Measurements from ENCODE around the gene FRAT1.
"Not testable (repeated sequence)": the region's sequence is repeated elsewhere in the genome, so short reads cannot be mapped to it uniquely, and the experiment has no call there.

Gene FRAT1

DNA sequence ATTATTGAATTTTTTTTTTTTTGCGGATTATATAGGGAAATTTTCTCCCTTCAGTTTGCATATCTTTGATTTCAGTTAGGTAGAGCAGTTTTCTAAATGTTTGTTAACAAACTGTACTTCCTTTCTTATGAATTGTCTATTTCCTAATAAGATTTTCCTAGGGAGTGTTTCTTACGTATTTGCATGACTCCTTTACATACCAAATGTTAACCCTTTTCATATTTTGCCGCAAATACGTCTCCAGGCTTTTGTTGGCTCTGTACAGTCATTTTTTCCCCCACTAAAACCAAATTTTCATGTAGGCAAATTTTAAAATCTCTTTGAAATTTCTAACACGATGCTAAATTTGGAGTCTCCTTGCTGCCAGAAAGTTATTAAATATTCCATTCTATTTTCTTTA is 17.4 kb downstream of the FRAT1 start:
- TF ChIP-seq OSR1 (CRISPR knock-in tag; IDR thresholded peaks at IDR 0.05) (no peak), TCF4 (CRISPR knock-in tag; IDR thresholded peaks at IDR 0.05; ENCODE audit: borderline replicate concordance) (no peak), ZNF565 (CRISPR knock-in tag; conservative IDR thresholded peaks at IDR 0.05; ENCODE audit: low read depth) (no peak), BACH2 (CRISPR knock-in tag; IDR thresholded peaks at IDR 0.05; ENCODE audit: borderline replicate concordance) (no peak), ISL1 (CRISPR knock-in tag; IDR thresholded peaks at IDR 0.05) (no peak), ZNF8 (CRISPR knock-in tag; IDR thresholded peaks at IDR 0.05) (no peak)
- no peak for ATAC-seq

DNA sequence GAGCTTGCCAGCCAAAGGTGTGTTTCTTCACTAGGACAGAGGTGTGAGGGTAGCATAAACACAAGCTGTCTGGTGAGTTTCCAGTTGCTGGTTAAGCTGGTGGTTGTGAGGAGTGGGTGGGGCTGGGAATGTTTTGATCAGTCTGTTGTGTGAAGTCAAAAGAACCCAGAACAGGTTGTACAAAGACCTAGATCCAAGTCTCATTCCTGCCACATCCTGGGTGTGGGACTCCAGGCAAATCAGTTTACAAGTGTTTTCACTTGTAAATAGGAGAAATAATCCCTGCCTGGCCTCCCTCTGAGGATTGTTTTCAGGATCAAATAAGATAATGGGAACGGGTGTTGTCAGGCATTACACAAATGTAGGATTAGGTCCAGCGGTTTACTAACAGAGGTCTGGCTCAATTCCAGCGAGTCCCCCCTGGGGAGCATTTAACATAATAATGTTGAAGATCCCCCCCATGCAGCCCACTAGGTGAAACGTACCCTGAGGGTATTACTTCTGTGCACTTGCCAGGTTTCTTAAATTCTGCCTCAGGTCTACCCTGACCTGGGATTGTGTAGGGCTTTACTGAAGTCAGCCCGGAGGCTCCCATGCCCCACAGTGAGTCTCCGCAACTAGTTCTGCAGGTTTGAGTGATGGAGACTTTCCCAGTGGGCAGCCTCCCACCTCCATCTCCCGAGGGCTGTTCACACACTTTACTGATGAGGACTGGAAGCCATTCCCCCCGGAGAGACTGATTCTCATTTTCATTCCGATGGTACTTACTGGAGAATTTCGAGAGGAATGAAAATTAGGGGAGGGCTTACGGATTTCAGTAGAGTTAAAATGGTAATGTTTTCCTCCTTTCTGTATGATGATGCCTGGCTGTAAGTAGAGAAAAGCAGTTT is 18.1 kb downstream of the FRAT1 start:
- no peak for ATAC-seq
- no peak for TF ChIP-seq OSR1 (CRISPR knock-in tag; IDR thresholded peaks at IDR 0.05)
- TF ChIP-seq, protein P1, sequence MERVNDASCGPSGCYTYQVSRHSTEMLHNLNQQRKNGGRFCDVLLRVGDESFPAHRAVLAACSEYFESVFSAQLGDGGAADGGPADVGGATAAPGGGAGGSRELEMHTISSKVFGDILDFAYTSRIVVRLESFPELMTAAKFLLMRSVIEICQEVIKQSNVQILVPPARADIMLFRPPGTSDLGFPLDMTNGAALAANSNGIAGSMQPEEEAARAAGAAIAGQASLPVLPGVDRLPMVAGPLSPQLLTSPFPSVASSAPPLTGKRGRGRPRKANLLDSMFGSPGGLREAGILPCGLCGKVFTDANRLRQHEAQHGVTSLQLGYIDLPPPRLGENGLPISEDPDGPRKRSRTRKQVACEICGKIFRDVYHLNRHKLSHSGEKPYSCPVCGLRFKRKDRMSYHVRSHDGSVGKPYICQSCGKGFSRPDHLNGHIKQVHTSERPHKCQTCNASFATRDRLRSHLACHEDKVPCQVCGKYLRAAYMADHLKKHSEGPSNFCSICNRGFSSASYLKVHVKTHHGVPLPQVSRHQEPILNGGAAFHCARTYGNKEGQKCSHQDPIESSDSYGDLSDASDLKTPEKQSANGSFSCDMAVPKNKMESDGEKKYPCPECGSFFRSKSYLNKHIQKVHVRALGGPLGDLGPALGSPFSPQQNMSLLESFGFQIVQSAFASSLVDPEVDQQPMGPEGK (CRISPR knock-in tag; IDR thresholded peaks at IDR 0.05; ENCODE audit: borderline replicate concordance), result no peak
- no peak for TF ChIP-seq ARNTL (CRISPR knock-in tag; IDR thresholded peaks at IDR 0.05; ENCODE audit: borderline replicate concordance, low read depth)
- TF ChIP-seq TOX (CRISPR knock-in tag; IDR thresholded peaks at IDR 0.05; ENCODE audit: borderline replicate concordance), result no peak
- TF ChIP-seq ZNF70 (CRISPR knock-in tag; IDR thresholded peaks at IDR 0.05), result no peak
- no peak for TF ChIP-seq ZFP3 (CRISPR knock-in tag; IDR thresholded peaks at IDR 0.05)
- TF ChIP-seq PPARA (CRISPR knock-in tag; IDR thresholded peaks at IDR 0.05; ENCODE audit: borderline replicate concordance), result no peak
- no peak for TF ChIP-seq RARB (CRISPR knock-in tag; IDR thresholded peaks at IDR 0.05)
- no peak for TF ChIP-seq BACH2 (CRISPR knock-in tag; IDR thresholded peaks at IDR 0.05; ENCODE audit: borderline replicate concordance)
- no peak for TF ChIP-seq ZNF565 (CRISPR knock-in tag; conservative IDR thresholded peaks at IDR 0.05; ENCODE audit: low read depth)

DNA sequence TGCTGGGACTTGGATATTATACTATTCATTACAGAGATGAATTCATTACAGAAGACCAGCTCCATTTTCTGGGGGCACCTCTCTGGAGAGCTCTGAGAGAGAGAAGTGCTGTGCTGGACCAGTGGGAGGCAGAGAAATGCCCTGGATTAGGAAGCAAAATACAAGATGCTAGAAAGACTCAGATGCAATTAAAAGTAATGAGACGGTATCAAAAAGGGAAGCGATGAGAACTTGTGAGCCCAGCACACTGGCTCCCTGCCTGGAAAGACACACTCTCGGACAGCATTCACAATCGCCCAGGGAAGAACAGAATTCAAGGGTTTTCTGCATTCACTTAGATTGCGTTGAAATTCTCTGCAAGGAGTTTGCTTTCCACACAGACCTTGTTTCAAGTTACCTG is 19.0 kb downstream of the FRAT1 start:
- TF ChIP-seq ZC3H10 (CRISPR knock-in tag; IDR thresholded peaks at IDR 0.05), result no peak
- no peak for TF ChIP-seq TCF4 (CRISPR knock-in tag; IDR thresholded peaks at IDR 0.05; ENCODE audit: borderline replicate concordance)
- TF ChIP-seq SNAI2 (CRISPR knock-in tag; IDR thresholded peaks at IDR 0.05), result no peak
- TF ChIP-seq, protein P2, sequence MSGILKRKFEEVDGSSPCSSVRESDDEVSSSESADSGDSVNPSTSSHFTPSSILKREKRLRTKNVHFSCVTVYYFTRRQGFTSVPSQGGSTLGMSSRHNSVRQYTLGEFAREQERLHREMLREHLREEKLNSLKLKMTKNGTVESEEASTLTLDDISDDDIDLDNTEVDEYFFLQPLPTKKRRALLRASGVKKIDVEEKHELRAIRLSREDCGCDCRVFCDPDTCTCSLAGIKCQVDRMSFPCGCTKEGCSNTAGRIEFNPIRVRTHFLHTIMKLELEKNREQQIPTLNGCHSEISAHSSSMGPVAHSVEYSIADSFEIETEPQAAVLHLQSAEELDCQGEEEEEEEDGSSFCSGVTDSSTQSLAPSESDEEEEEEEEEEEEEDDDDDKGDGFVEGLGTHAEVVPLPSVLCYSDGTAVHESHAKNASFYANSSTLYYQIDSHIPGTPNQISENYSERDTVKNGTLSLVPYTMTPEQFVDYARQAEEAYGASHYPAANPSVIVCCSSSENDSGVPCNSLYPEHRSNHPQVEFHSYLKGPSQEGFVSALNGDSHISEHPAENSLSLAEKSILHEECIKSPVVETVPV (CRISPR knock-in tag; IDR thresholded peaks at IDR 0.05), result no peak
- no peak for ATAC-seq

DNA sequence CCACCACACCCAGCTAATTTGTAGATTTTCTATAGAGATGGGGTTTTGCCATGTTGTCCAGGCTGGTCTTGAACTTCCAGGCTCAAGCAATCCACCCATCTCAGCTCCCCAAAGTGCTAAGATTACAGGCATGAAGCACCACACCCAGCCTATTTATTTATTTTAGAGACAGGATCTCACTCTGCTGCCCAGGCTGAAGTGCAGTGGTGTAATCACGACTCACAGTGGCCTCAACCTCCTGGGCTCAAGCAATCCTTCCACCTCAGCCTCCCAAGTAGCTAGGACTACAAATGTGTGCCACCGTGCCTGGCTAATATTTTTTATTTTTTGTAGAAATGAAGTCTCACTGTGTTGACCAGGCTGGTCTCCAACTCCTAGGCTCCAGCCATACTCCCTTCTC is 22.3 kb downstream of the FRAT1 start:
- TF ChIP-seq, protein P1 (CRISPR knock-in tag; IDR thresholded peaks at IDR 0.05; ENCODE audit: borderline replicate concordance), result no peak
- TF ChIP-seq ZFP30 (CRISPR knock-in tag; IDR thresholded peaks at IDR 0.05) (no peak), OSR1 (CRISPR knock-in tag; IDR thresholded peaks at IDR 0.05) (no peak)
- ATAC-seq, result no peak

DNA sequence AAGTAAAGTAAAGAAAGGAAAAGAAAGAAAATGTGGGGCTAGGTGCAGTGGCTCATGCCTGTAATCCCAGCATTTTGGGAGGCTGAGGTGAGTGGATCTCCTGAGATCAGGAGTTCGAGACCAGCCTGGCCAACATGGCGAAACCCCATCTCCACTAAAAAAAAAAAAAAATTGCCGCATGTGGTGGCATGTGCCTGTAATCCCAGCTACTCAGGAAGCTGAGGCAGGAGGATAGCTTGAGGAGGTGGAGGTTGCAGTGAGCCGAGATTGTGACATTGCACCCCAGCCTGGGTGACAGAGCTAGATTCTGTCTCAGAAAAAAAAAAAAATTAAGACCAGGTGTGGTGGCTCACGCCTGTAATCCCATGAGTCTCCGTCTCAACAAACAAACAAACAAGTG is 24.6 kb downstream of the FRAT1 start:
- not testable (repeated sequence) for ATAC-seq

DNA sequence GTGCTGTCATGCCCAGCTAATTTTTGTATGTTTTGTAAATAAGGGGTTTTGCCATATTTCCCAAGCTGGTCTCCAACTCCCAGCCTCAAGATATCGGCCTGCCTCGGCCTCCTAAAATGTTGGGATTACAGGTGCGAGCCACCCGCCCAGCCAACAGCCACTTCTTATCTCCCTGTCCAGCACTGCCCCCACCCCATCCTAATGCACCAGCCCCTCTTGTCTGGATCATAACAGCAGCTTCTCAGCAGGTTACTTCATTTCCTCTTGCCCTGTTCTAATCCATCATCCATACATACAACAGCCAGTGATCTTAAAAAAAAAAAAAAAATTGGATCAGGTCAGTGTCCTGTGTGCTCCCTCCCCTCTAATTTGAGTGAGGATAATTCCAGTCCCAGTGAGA is 28.2 kb downstream of the FRAT1 start:
- no peak for ATAC-seq
- TF ChIP-seq OSR1 (CRISPR knock-in tag; IDR thresholded peaks at IDR 0.05) (no peak), TCF4 (CRISPR knock-in tag; IDR thresholded peaks at IDR 0.05; ENCODE audit: borderline replicate concordance) (no peak), SNAI2 (CRISPR knock-in tag; IDR thresholded peaks at IDR 0.05) (no peak), PPARA (CRISPR knock-in tag; IDR thresholded peaks at IDR 0.05; ENCODE audit: borderline replicate concordance) (no peak), ZFP30 (CRISPR knock-in tag; IDR thresholded peaks at IDR 0.05) (no peak), BACH2 (CRISPR knock-in tag; IDR thresholded peaks at IDR 0.05; ENCODE audit: borderline replicate concordance) (no peak), TOX (CRISPR knock-in tag; IDR thresholded peaks at IDR 0.05; ENCODE audit: borderline replicate concordance) (no peak), ZNF70 (CRISPR knock-in tag; IDR thresholded peaks at IDR 0.05) (no peak), ZFP3 (CRISPR knock-in tag; IDR thresholded peaks at IDR 0.05) (no peak), CSDC2 (CRISPR knock-in tag; IDR thresholded peaks at IDR 0.05) (no peak), ZNF8 (CRISPR knock-in tag; IDR thresholded peaks at IDR 0.05) (no peak), GLIS3 (CRISPR knock-in tag; IDR thresholded peaks at IDR 0.05) (no peak), ZNF565 (CRISPR knock-in tag; conservative IDR thresholded peaks at IDR 0.05; ENCODE audit: low read depth) (no peak), ARNTL (CRISPR knock-in tag; IDR thresholded peaks at IDR 0.05; ENCODE audit: borderline replicate concordance, low read depth) (no peak), ISL1 (CRISPR knock-in tag; IDR thresholded peaks at IDR 0.05) (no peak)
- TF ChIP-seq, protein P1 (CRISPR knock-in tag; IDR thresholded peaks at IDR 0.05; ENCODE audit: borderline replicate concordance), result no peak

Data from SK-N-SH treated with all-trans-retinoic acid at 6 μM for 48 hours (cell line).